Measurements from ENCODE around the gene TLX2. TPM values are rescaled to one million over a fixed set of nuclear protein-coding genes. Genes with fewer than 3 reads are reported as not detected.

Gene TLX2
- total RNA-seq = 0.93 TPM

GRCh38 chr2:74514368-74515270 is at the start of gene TLX2:
Gene TLX2, plus strand, starts transcription at chr2:74514450. Its CDS starts 357 bp downstream, at chr2:74514807.

GRCh38 chr2:74472086-74472944 is 41.9 kb upstream of the TLX2 start, which contains the start of gene MRPL53:
Gene MRPL53, minus strand, starts transcription at chr2:74472680. Its CDS starts 20 bp downstream, at chr2:74472660.

GRCh38 chr2:74482801-74483674 is 31.2 kb upstream of the TLX2 start, which contains the start of the genes CCDC142 and TTC31:
Gene CCDC142, minus strand, starts transcription at chr2:74482998. Its CDS starts 161 bp downstream, at chr2:74482837.
Gene TTC31, plus strand, starts transcription at chr2:74483081. Its CDS starts 15 bp downstream, at chr2:74483096.

GRCh38 chr2:74499267-74499939 is 14.8 kb upstream of the TLX2 start, which contains the start of gene LBX2:
Gene LBX2, minus strand, starts transcription at chr2:74499603. Its CDS starts 66 bp downstream, at chr2:74499537.

GRCh38 chr2:74507145-74507925 is 6.9 kb upstream of the TLX2 start, which contains the start of gene PCGF1:
Gene PCGF1, minus strand, starts transcription at chr2:74507695. Its CDS starts 27 bp downstream, at chr2:74507668.

GRCh38 chr2:74525717-74526648 is 11.7 kb downstream of the TLX2 start, which contains the start of gene DQX1:
Gene DQX1, minus strand, starts transcription at chr2:74526231. Its CDS starts 502 bp downstream, at chr2:74525729.

GRCh38 chr2:74529357-74530238 is 15.3 kb downstream of the TLX2 start, which contains the start of the genes AUP1 and HTRA2:
Gene AUP1, minus strand, starts transcription at chr2:74529706. Its CDS starts 77 bp downstream, at chr2:74529629.
Gene HTRA2, plus strand, starts transcription at chr2:74529933. Its CDS starts 74 bp downstream, at chr2:74530007.

GRCh38 chr2:74553892-74554819 is 39.9 kb downstream of the TLX2 start, which contains the start of the genes DOK1 and LOXL3:
Gene DOK1, plus strand, starts transcription at chr2:74554720. Its CDS starts 35 bp downstream, at chr2:74554755.
Gene LOXL3, minus strand, starts transcription at chr2:74553942. Its CDS starts 1,308 bp downstream, at chr2:74552634.

Other genes starting within 250 kb of the TLX2 start
- 36.3 TPM for gene SLC4A5, start 171.0 kb upstream of the TLX2 start, total RNA-seq
- gene DCTN1, start 134.1 kb upstream of the TLX2 start, total RNA-seq = 129 TPM
- gene C2orf81, start 92.8 kb upstream of the TLX2 start, total RNA-seq = 3.1 TPM
- gene WDR54, start 92.7 kb upstream of the TLX2 start, total RNA-seq = 36.8 TPM
- 28.9 TPM for gene RTKN, start 72.5 kb upstream of the TLX2 start, total RNA-seq
- gene INO80B, start 59.4 kb upstream of the TLX2 start, total RNA-seq = 83.5 TPM
- 55.6 TPM for gene WBP1, start 56.0 kb upstream of the TLX2 start, total RNA-seq
- 42.8 TPM for gene MOGS, start 49.1 kb upstream of the TLX2 start, total RNA-seq
- gene MRPL53, start 41.8 kb upstream of the TLX2 start, total RNA-seq = 17.5 TPM
- 36.7 TPM for gene CCDC142, start 31.5 kb upstream of the TLX2 start, total RNA-seq
- gene TTC31, start 31.4 kb upstream of the TLX2 start, total RNA-seq = 26.7 TPM
- not detected for gene LBX2, start 14.8 kb upstream of the TLX2 start, total RNA-seq
- gene PCGF1, start 6.8 kb upstream of the TLX2 start, total RNA-seq = 13.6 TPM
- 0.55 TPM for gene DQX1, start 11.8 kb downstream of the TLX2 start, total RNA-seq
- gene AUP1, start 15.3 kb downstream of the TLX2 start, total RNA-seq = 75.9 TPM
- gene HTRA2, start 15.5 kb downstream of the TLX2 start, total RNA-seq = 30.6 TPM
- 22.8 TPM for gene LOXL3, start 39.5 kb downstream of the TLX2 start, total RNA-seq
- 10.0 TPM for gene DOK1, start 40.3 kb downstream of the TLX2 start, total RNA-seq
- 0.44 TPM for gene M1AP, start 133.9 kb downstream of the TLX2 start, total RNA-seq
- 10.3 TPM for gene SEMA4F, start 139.8 kb downstream of the TLX2 start, total RNA-seq

All from camera-type eye (tissue), 1 donor.